Neural cell (in vitro differentiated cells): ENCODE results near the gene OR5AN1. TPM values are rescaled to one million over a fixed set of nuclear protein-coding genes. Genes with fewer than 3 reads are reported as not detected.

Source experiments
- H2AFZ ChIP-seq: fragments of 200-600, 300-800 bp; sonication (generic), shearing (Covaris generic); 2 replicates; pipeline ENCODE4 v1.6.0; 2014; ENCODE audit warnings: low read depth, mild to moderate bottlenecking, antibody characterized with exemption, low read length, moderate library complexity
- H3F3A ChIP-seq: fragments of 200-600 bp; shearing (Covaris generic); 2 replicates; pipeline ENCODE4 v1.6.1; 2016; ENCODE audit warnings: mild to moderate bottlenecking, moderate library complexity, mixed read lengths, antibody characterized with exemption, low read length; ENCODE audit not compliant: insufficient read depth, poor library complexity, severe bottlenecking
- H3K27ac ChIP-seq: fragments of 200-600, 300-800 bp; sonication (generic), shearing (Covaris generic); 2 replicates; pipeline ENCODE4 v1.5.1; 2014; ENCODE audit warnings: mild to moderate bottlenecking, low read length, moderate library complexity
- H3K27me3 ChIP-seq: fragments of 300-800, 200-600 bp; sonication (generic), shearing (Covaris generic); 2 replicates; pipeline ENCODE4 v1.6.0; 2014; ENCODE audit warnings: mild to moderate bottlenecking, low read depth, low read length, moderate library complexity; ENCODE audit not compliant: insufficient read depth
- H3K36me3 ChIP-seq: fragments of 300-800, 200-600 bp; sonication (generic), shearing (Covaris generic); 2 replicates; pipeline ENCODE4 v1.5.1; 2014; ENCODE audit warnings: mild to moderate bottlenecking, antibody characterized with exemption, low read length, moderate library complexity; ENCODE audit not compliant: insufficient read depth
- H3K4me2 ChIP-seq: fragments of 300-800, 200-600 bp; sonication (generic), shearing (Covaris generic); 2 replicates; pipeline ENCODE4 v1.6.0; 2014; ENCODE audit warnings: mild to moderate bottlenecking, low read length
- H3K4me3 ChIP-seq: fragments of 300-800, 200-600 bp; sonication (generic), shearing (Covaris generic); 2 replicates; pipeline ENCODE4 v1.5.1; 2014; ENCODE audit warnings: mild to moderate bottlenecking, low read length, moderate library complexity
- H3K79me2 ChIP-seq: fragments of 200-600 bp; shearing (Covaris generic); replicated peaks from 2 replicates; pipeline ENCODE4 v1.6.0; 2014; ENCODE audit warnings: mild to moderate bottlenecking, low read length, moderate library complexity; ENCODE audit not compliant: insufficient read depth
- H3K9ac ChIP-seq: fragments of 300-800, 200-600 bp; sonication (generic), shearing (Covaris generic); 2 replicates; pipeline ENCODE4 v1.6.1; 2016; ENCODE audit warnings: mild to moderate bottlenecking, low read length, mixed read lengths
- H3K9me2 ChIP-seq: fragments of 200-600 bp; shearing (Covaris generic); 2 replicates; pipeline ENCODE4 v1.6.1; 2016; ENCODE audit warnings: mild to moderate bottlenecking, low read length, mixed read lengths; ENCODE audit not compliant: insufficient read depth
- H3K9me3 ChIP-seq: fragments of 200-600, 300-800 bp; sonication (generic), shearing (Covaris generic); 2 replicates; pipeline ENCODE4 v1.6.1; 2016; ENCODE audit warnings: mild to moderate bottlenecking, mixed run types, low read length, moderate library complexity, mixed read lengths
- H4K20me1 ChIP-seq: fragments of 200-600 bp; shearing (Covaris generic); 2 replicates; pipeline ENCODE4 v1.6.1; 2016; ENCODE audit warnings: mild to moderate bottlenecking, mixed run types; ENCODE audit not compliant: insufficient read depth
- CTCF ChIP-seq: fragments of 450-650 bp; IDR thresholded peaks from 2 replicates; pipeline ENCODE4 v1.5.1; 2014; ENCODE audit warnings: antibody characterized with exemption, mild to moderate bottlenecking, moderate library complexity; ENCODE audit not compliant: poor library complexity, severe bottlenecking
- EP300 ChIP-seq: fragments of 450-650 bp; conservative IDR thresholded peaks from 2 replicates; pipeline ENCODE4 v1.6.1; 2014; ENCODE audit warnings: antibody characterized with exemption, mild to moderate bottlenecking, moderate library complexity; ENCODE audit not compliant: poor library complexity, severe bottlenecking
- EZH2 ChIP-seq: fragments of 200-600, 300-800 bp; shearing (Covaris generic), sonication (generic); IDR thresholded peaks from 2 replicates; pipeline ENCODE4 v1.6.1; 2014; ENCODE audit warnings: antibody characterized with exemption, low read length, borderline replicate concordance, mild to moderate bottlenecking; ENCODE audit not compliant: insufficient read depth, poor library complexity, severe bottlenecking
- MXI1 ChIP-seq: fragments of 450-650 bp; conservative IDR thresholded peaks from 2 replicates; pipeline ENCODE4 v1.6.1; 2014; ENCODE audit warnings: antibody characterized with exemption, mild to moderate bottlenecking; ENCODE audit not compliant: poor library complexity, severe bottlenecking
- POLR2AphosphoS5 ChIP-seq: IDR thresholded peaks from 2 replicates; pipeline ENCODE4 v1.6.1; 2012
- RAD21 ChIP-seq: fragments of 450-650 bp; conservative IDR thresholded peaks from 2 replicates; pipeline ENCODE4 v1.6.1; 2014; ENCODE audit warnings: antibody characterized with exemption, mild to moderate bottlenecking, moderate library complexity
- REST ChIP-seq: IDR thresholded peaks from 2 replicates; pipeline ENCODE4 v1.6.1; 2012; ENCODE audit warnings: borderline replicate concordance
- SMC3 ChIP-seq: fragments of 450-650 bp; conservative IDR thresholded peaks from 2 replicates; pipeline ENCODE4 v1.6.1; 2014; ENCODE audit warnings: antibody characterized with exemption, mild to moderate bottlenecking, moderate library complexity; ENCODE audit not compliant: poor library complexity
- TAF1 ChIP-seq: IDR thresholded peaks from 2 replicates; pipeline ENCODE4 v1.6.1; 2012; ENCODE audit warnings: low read depth
- polyA minus RNA-seq: library from RNA; depleted of rRNA, polyadenylated mRNA; stranded (reverse); fragments of >200 nt; gene quantifications from 2 replicates; pipeline ENCODE4 v1.2.3, GENCODE V29; 2014
- polyA plus RNA-seq: library from polyadenylated mRNA; depleted of rRNA; stranded (reverse); fragments of >200 nt; gene quantifications from 2 replicates; pipeline ENCODE4 v1.2.3, GENCODE V29; 2014

OR5AN1 gene
- polyA plus RNA-seq (not detected in 2 replicates), polyA minus RNA-seq (not detected in 2 replicates)

- Histone ChIP-seq H3K9me3 (no peaks in the 10 kb centered on the region), H3K27ac (no peak within 1 kb of the TSS), H3F3A (no peaks in the 10 kb centered on the region), H3K4me3 (no peak within 1 kb of the TSS), H2AFZ (no peak within 1 kb of the TSS), H3K9me2 (no peaks in the 10 kb centered on the region), H4K20me1 (no peaks in the 10 kb centered on the region), H3K27me3 (no peaks in the 10 kb centered on the region), H3K9ac (no peak within 1 kb of the TSS), H3K79me2 (no peaks in the 10 kb centered on the region), H3K36me3 (no peaks in the 10 kb centered on the region), H3K4me2 (no peak within 1 kb of the TSS)
- TF ChIP-seq CTCF = no peak
- TF ChIP-seq MXI1 = no peak
- TF ChIP-seq REST = no peak
- TF ChIP-seq POLR2AphosphoS5 = no peak
- TF ChIP-seq RAD21 = no peak
- no peak for TF ChIP-seq EZH2
- no peak for TF ChIP-seq EP300
- no peak for TF ChIP-seq SMC3
- no peak for TF ChIP-seq TAF1
Observed at GRCh38 chr11:59358595-59358994, at the start of gene OR5AN1. TSS of gene OR5AN1 (plus strand) at chr11:59358895. CDS start at chr11:59364459, 5,564 bp downstream.

- H3K79me2 ChIP-seq = no peaks in the 10 kb centered on the region
- H3K9ac ChIP-seq = no peak overlapping the region
- no peak for TF ChIP-seq SMC3
- no peak for TF ChIP-seq RAD21
- TF ChIP-seq EZH2 = no peak
- TF ChIP-seq EP300 = no peak
- TF ChIP-seq TAF1 = no peak
- no peak for TF ChIP-seq CTCF
- no peak for TF ChIP-seq REST
- TF ChIP-seq MXI1 = no peak
- TF ChIP-seq POLR2AphosphoS5 = no peak
- no peak overlapping the region for H3K4me2 ChIP-seq
- no peak overlapping the region for H3K4me3 ChIP-seq
- H3K27ac ChIP-seq = no peak overlapping the region
- no peaks in the 10 kb centered on the region for H4K20me1 ChIP-seq
- H3F3A ChIP-seq = no peaks in the 10 kb centered on the region
- no peaks in the 10 kb centered on the region for H3K9me2 ChIP-seq
- H3K36me3 ChIP-seq = no peaks in the 10 kb centered on the region
- H3K27me3 ChIP-seq = no peaks in the 10 kb centered on the region
- H3K9me3 ChIP-seq = no peaks in the 10 kb centered on the region
- no peak overlapping the region for H2AFZ ChIP-seq
Observed at GRCh38 chr11:59335001-59335400, 23.7 kb upstream of the OR5AN1 start.
